ENCODE data around the gene VWF.
"Not testable (repeated sequence)": the region's sequence is repeated elsewhere in the genome, so short reads cannot be mapped to it uniquely, and the experiment has no call there.

VWF gene

GRCh38 chr12:6145564-6145963 lies 21.1 kb upstream of the VWF start:
- DNase-seq (ENCODE audit: low read depth), result no peak

- DNase-seq (ENCODE audit: low read depth), result no peak
These were observed 18.8 kb upstream of the VWF start for GRCh38 chr12:6143303-6143675.

GRCh38 chr12:6142368-6143302 lies 18.2 kb upstream of the VWF start:
- not testable (repeated sequence) for DNase-seq (ENCODE audit: low read depth)

- DNase-seq (ENCODE audit: low read depth), result not testable (repeated sequence)
These were observed 17.4 kb upstream of the VWF start for GRCh38 chr12:6141731-6142367.

- DNase-seq (ENCODE audit: low read depth), result peak; percentile 16
These were observed 16.4 kb upstream of the VWF start for GRCh38 chr12:6140651-6141447.

GRCh38 chr12:6135071-6135470 lies 10.6 kb upstream of the VWF start:
- DNase-seq (ENCODE audit: low read depth), result peak; percentile 38

- DNase-seq (ENCODE audit: low read depth), result no peak
These were observed 9.2 kb upstream of the VWF start for GRCh38 chr12:6133642-6134041.

- DNase-seq (ENCODE audit: low read depth), result no peak
These were observed 8.0 kb upstream of the VWF start for GRCh38 chr12:6132496-6132895.

- no peak for DNase-seq (ENCODE audit: low read depth)
These were observed 789 bp upstream of the VWF start for GRCh38 chr12:6125310-6125608.

GRCh38 chr12:6123258-6123657 lies 1.2 kb downstream of the VWF start:
- DNase-seq (ENCODE audit: low read depth), result no peak

- DNase-seq (ENCODE audit: low read depth), result no peak
These were observed 2.3 kb downstream of the VWF start for GRCh38 chr12:6122201-6122600.

GRCh38 chr12:6120796-6121473 lies 3.5 kb downstream of the VWF start:
- DNase-seq (ENCODE audit: low read depth), result no peak

GRCh38 chr12:6118891-6119568 lies 5.4 kb downstream of the VWF start:
- DNase-seq (ENCODE audit: low read depth), result peak; percentile 33

GRCh38 chr12:6116471-6117021 lies 7.9 kb downstream of the VWF start:
- peak; percentile 91 for DNase-seq (ENCODE audit: low read depth)

GRCh38 chr12:6115389-6115788 lies 9.1 kb downstream of the VWF start:
- DNase-seq (ENCODE audit: low read depth), result peak; percentile 8

- no peak for DNase-seq (ENCODE audit: low read depth)
These were observed 10.0 kb downstream of the VWF start for GRCh38 chr12:6114476-6114870.

GRCh38 chr12:6113691-6114475 lies 10.6 kb downstream of the VWF start:
- no peak for DNase-seq (ENCODE audit: low read depth)

- DNase-seq (ENCODE audit: low read depth), result no peak
These were observed 12.5 kb downstream of the VWF start for GRCh38 chr12:6112004-6112403.

GRCh38 chr12:6110006-6110405 lies 14.5 kb downstream of the VWF start:
- DNase-seq (ENCODE audit: low read depth), result no peak

- DNase-seq (ENCODE audit: low read depth), result no peak
These were observed 18.3 kb downstream of the VWF start for GRCh38 chr12:6106218-6106617.

GRCh38 chr12:6104842-6105241 lies 19.6 kb downstream of the VWF start:
- DNase-seq (ENCODE audit: low read depth), result no peak

Data from ELR (cell line).